Frontal cortex (tissue), 4 donors: Measurements from ENCODE around the gene HPX. TPM values are rescaled to one million over a fixed set of nuclear protein-coding genes. Genes with fewer than 3 reads are reported as not detected.
A peak's percentile ranks its signal among the peaks of the same experiment; 100 is the strongest.

Experiments
- DNase-seq, 2 donors: peaks; one replicate each; pipeline ENCODE4 v3.0.0; 2012; ENCODE audit warnings: low spot score in 2 of 2
- FAIRE-seq: peaks from 2 replicates; lab custom pipeline; 2012; peaks lifted over from hg19 to GRCh38; lab: Jason Lieb, UNC
- total RNA-seq: library from RNA; depleted of rRNA; stranded (reverse); fragments of >200 nt; gene quantifications from one replicate; pipeline ENCODE4 v1.2.3, GENCODE V29; 2014
- donor health status: control.
- donor health status: control.
- donor health status: control.

Gene HPX
- total RNA-seq, 1 donor from 2014 or later: 0.82 TPM

- no peak for FAIRE-seq
- DNase-seq: no peak
Measured at GRCh38 chr11:6469599-6469998, 28.8 kb upstream of the HPX start.

DNA sequence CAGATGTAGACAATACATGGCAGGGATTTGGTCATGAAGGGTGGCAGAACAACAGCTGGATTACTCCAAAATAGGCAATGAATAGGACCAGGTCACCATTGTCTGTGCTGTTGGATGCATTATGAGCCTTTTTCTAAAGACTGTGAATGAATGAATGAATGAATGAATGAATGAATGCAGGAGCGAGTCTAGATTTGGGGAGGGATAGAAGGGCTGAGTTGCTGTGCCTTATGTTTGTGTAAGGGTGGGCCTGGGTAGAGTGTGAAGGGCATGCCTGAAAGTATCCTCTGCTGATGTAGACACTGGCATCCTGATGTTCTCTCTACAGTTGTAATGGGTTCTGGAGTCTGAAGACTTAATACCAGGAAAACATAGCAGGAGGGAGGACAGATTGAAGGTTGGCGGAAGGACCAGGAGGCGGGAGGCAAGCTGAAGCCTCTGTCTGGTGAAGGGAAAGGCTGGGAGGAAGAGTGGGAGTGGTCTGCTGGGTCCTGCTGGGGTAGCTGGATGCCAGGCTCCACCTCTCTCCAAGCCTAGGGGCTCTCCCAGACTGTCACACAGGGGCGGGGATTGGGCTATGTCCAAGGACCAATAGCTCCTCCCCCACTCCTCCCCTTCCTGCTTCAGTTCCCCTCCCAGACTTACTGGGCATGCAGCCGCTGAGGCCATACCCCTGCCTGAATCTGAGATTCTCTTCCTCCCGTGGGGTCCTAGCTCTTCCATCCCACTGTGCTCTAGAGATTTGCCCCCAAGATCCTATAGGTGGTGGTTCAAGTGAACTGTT is 28.1 kb upstream of the HPX start:
- FAIRE-seq: peak; percentile 26
- peak; percentile 84 to 91 for DNase-seq

GRCh38 chr11:6459099-6459450 is 18.3 kb upstream of the HPX start:
- FAIRE-seq (no peak), DNase-seq (no peak)

DNA sequence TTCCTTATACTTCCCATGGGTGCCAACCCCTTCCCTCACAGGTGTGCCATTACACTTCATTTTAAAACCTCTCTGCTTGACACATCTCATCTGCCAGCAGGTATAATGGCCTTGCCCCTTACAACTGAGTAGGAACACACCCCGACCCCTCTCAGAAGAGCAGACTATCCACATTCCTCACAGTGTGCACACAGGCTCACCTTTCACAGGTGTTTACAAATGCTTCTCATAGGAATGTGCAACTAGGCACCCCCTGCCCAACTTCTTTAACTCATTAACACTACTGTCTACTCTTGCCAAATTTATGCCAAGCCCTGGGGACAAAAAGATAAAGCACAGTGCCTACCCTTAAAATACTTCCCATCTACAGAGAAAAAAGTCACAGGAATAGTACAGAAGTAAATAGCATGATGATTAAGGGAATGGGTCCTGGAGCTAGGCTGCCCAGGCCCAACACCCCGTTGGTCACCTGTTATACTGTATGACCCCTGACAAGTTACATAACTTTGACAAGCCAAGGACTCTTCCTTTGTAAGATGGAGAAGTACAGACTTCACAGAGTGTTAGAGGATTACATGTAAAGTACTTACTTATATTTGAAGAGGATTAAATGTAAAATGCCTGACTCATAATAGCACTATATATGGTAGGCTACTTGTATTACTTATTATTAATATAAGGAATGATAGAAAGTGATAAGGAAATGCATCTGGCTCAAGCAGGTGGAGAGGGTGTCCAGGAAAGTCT is 17.7 kb upstream of the HPX start:
- no peak for FAIRE-seq
- no peak for DNase-seq

DNA sequence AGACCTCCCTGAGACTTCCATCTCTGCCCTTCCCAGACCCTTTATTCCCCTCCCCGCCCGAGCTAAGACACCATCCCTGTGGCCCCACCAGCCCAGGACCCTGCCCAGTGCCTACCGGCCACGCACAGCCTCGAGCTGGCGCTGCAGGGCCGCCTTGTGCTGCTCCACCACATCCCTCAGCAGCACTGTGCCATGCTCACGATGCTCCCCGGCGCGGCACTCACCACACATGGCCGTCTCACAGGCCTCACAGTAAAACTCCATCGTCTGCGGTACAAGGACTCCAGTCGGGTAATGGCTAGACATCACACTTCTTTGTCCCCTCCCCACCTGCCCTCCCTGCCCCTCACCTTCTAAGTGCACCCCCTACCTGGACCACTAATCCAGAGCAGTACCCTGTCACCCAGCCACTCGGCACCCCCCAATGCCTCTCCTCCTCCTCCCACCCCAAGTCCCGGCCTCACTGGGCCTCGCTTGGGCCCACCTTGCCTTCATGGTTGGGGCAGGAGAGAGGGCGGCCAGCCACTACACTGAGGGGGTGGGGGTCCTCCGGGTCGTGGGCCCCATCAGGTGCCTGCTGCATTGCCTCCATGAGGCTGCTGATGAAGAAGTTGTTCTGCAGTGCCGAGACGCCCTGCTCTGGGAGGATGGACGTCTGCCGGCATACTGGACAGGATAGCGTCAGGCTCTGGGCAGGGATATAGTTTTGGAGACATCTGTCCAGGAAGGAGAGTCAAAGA is 17.0 kb upstream of the HPX start:
- FAIRE-seq: no peak
- no peak for DNase-seq

DNA sequence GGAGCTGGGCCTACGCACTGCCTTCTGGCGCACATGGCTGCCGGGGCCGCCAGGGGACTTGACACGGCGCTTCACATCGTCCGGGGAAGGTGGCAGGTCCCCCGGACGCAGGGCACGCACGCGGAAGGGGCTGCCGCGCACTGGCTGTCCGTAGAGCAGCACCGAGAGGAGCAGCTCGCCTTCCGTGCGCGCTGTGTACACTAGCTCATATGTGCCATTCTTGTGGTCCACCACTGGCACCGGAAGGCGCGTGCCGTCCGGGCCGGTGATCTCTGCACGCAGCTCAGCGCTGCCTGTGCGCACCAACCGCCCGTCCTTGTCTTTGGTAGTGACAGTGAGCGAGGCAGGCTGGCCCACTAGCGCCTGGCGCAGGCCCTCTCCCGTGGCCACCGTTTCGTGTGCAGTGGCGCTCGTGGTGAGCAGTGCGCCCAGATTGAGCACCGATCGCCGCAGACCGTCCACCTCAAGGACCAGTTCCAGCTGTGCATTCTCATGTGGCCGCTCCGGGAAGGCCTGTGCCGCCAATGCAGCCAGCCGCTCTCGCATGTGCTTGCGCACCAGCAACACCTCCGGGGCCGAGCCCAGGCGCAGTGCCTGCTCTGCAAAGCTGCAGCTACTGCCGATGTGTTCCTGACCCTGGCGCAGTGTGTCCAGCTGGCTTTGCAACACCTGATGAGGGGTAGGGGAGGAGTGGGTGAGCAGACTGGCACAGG is 15.7 kb upstream of the HPX start:
- no peak for FAIRE-seq
- no peak for DNase-seq

DNA sequence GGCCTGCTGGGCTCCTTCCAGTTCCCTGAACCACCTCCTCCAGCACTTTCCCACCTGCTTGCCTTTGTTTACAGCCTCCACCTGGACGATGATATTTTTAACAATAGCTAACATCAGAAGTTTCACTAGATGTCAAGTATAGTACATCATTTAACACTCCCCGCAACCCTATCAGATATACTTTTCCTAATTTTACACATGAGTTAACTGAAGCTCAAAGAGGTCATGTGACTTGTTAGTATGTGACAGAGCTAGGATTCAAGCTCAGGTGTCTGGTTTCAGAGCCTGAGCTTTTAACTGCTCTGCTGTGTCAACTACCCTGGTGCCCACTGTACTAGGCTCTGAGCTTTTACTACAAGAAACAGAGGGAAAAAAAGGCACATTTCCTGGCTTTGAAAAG is 14.3 kb upstream of the HPX start:
- DNase-seq: no peak
- FAIRE-seq: no peak

GRCh38 chr11:6453152-6453551 is 12.4 kb upstream of the HPX start:
- no peak for FAIRE-seq
- DNase-seq: no peak

- FAIRE-seq: no peak
- no peak for DNase-seq
Measured at GRCh38 chr11:6452219-6452618, 11.4 kb upstream of the HPX start.

DNA sequence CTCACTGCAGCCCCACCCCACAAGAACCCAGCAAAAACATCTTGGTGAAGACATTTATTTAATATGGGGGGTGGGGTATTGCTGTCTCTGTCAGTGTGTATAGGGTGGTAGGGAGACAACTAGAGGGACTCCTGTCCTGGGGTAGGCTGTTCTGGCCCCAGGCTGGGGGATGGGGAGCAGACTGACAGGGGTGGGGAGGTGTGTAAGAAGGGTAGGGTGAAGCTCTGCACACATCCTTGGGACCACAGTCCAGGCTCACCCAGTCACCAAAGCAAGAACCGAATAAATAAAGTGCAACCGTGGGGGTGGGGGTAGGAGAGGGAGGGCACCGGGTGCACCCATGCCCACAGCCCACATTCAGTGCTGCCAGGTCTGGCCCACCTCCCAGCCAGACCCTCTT is 7.8 kb upstream of the HPX start:
- DNase-seq (no peak), FAIRE-seq (no peak)

GRCh38 chr11:6443269-6444003 is 2.6 kb upstream of the HPX start:
- DNase-seq (peak; percentile 59 to 71), FAIRE-seq (no peak)

DNA sequence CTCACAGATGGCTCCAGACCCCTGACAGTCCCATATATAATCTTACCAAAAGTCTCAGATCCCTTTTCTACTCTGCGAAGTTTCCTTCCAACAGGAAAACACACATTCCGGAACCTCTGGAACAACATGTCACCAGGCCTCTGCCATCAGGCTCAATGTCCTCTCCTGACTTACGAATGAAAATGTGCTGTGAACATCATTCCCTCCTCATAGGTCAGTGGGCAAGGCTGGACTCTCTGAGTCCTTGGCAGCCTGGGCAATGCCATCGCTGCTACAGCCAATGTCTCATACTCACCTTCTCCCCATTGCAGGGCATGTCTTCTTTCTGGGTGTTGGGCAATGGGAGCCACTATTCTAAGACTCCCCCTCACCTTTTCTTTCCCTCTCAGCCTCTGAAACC is 1.7 kb upstream of the HPX start:
- no peak for FAIRE-seq
- no peak for DNase-seq

- FAIRE-seq (no peak), DNase-seq (peak in 1 of 2 donors; percentile 44)
Measured at GRCh38 chr11:6438979-6439571, 1.7 kb downstream of the HPX start.

GRCh38 chr11:6437993-6438392 is 2.8 kb downstream of the HPX start:
- no peak for FAIRE-seq
- DNase-seq: no peak

DNA sequence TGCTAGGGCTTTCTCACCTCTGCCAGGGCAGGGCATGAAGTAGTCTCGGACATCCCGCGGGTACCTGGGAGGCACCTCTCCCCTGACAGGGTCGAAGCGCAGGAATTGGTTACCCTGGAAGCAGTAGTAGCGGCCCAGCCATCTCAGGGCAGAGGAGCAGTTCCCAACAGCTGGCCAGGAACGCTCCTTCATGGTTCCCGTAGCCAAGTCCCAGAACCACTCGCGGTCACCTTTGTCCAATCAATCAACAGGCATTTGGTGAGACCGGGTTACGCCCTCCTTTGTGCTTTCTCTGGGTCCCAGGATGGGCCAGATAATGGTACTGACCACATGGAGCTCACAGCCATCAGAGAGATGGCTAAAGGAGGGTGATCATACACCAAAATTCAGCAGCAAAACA is 3.4 kb downstream of the HPX start:
- no peak for FAIRE-seq
- no peak for DNase-seq

DNA sequence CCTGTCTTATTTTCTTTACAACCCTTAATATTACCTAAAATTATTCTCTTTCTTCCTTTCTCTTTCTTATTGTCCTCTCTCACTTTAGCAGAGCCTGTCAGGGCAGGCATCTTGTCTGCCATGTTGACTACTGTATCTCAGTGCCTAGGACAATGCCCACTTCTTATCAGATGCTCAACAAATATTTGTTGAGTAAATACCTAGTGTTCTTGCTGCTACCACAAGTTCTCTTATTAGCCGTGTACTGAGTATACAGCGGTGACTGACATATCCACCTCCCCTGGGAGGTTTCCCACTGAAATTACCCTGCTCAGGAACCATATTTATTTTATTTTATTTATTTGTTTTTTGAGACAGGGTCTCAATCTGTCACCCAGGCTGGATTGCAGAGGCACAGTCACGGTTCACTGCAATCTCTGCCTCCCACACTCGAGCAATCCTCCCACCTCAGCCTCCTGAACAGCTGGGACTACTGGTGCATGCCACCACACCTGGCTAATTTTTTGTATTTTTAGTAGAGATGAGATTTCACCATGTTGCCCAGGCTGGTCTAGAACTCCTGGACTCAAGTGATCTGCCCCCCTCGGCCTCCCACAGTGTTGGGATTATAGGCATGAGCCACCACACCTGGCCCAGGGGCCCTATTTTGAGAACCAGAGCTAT is 6.7 kb downstream of the HPX start:
- DNase-seq (no peak), FAIRE-seq (no peak)

DNA sequence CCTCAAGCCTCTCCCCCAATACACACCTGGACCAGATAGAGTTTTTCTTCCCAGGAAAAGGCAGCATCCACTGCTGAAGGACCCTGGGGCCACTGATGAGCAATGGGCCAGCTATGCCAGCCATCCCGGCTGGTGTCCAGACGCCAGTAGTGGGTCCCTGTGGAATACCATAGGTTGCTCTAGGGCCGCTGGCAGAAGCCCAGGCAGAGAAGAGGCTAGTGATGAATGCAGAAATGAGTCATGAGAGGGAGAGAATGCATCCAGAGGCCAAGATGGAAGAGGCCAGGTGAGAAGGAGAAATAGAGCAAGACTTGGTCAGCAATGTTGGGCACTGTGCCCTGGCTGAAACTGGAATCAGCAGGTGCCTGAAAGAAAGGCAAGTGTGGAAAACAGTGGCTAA is 8.9 kb downstream of the HPX start:
- DNase-seq (no peak), FAIRE-seq (no peak)

DNA sequence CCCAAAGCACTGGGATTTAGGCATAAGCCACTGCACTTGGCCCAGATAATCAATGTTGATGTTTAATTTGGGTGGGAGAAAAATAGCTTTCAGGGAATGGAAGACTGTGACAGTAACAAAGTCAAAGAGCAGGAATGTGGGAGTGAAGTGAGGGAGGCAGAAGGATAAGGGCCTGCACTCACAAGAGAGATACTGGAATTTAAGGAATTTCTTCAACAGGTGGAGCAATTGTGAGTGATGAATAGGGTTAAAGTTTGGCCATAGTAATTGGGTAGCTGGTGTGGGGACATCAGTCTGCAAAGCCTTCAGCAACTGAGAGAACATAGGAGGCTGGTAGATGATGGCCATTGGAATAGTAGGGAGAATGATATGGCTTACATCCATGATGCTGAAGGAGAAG is 13.3 kb downstream of the HPX start:
- no peak for DNase-seq

DNA sequence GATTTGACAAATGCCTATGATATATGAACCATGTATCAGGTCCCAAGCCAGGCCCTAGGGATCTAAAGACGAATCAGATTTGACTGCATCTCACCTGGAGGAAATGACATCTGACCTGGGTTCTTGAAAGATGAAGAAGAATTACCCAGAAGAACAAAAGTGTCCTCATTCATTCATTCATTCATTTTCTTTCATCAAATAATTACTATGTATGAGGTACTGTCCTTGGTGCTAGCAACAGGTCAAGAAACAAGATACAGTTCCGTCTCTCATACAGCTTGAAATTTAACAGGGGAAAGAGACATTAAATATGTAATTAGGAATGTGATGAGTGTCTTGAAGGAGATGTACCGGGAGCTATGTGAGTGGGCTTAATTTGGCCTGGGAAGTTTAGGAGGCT is 20.1 kb downstream of the HPX start:
- FAIRE-seq: no peak
- no peak for DNase-seq

More for the DNA sequence above, 13.3 kb downstream of the HPX start:
- FAIRE-seq: no peak
